Measurements from ENCODE around the gene TESPA1.

- no peak for TF ChIP-seq POLR2AphosphoS5 (IDR thresholded peaks at IDR 0.05; ENCODE audit: low read depth, low read length)
- TF ChIP-seq POLR2A (IDR thresholded peaks at IDR 0.05; ENCODE audit: low read depth, low read length), result no peak
Measured at GRCh38 chr12:54936736-54937135, 47.8 kb downstream of the TESPA1 start.
